ENCODE measurements around the gene PDE3B.
"Not testable (repeated sequence)": the region's sequence is repeated elsewhere in the genome, so short reads cannot be mapped to it uniquely, and the experiment has no call there.

Gene PDE3B

GRCh38 chr11:14673824-14674405, 30.3 kb downstream of the PDE3B start:
- in situ Hi-C loops (cut with MboI; ENCODE audit: low sequenced_read_pairs), result no loop called here

DNA sequence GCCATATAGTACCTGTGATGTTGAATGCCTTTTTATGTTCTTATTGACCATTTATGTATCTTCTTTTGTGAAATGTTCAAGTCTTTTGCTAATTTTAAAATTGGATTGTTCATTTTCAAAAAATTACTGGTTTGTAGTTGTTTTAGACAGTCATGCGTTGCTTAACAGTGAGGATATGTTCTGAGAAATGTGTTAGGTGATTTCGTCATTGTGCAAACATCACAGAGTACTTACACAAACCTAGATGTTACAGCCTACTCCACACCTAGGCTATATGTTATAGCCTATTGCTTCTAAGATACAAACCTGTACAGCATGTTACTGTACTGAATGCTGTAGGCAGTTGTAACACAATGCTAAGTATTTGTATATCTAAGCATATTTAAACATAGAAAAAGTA, 32.5 kb downstream of the PDE3B start:
- in situ Hi-C loops (cut with MboI; ENCODE audit: low sequenced_read_pairs), result no loop called here

- in situ Hi-C loops (cut with MboI; ENCODE audit: low sequenced_read_pairs), result no loop called here
These were observed 33.5 kb downstream of the PDE3B start for GRCh38 chr11:14677146-14677545.

DNA sequence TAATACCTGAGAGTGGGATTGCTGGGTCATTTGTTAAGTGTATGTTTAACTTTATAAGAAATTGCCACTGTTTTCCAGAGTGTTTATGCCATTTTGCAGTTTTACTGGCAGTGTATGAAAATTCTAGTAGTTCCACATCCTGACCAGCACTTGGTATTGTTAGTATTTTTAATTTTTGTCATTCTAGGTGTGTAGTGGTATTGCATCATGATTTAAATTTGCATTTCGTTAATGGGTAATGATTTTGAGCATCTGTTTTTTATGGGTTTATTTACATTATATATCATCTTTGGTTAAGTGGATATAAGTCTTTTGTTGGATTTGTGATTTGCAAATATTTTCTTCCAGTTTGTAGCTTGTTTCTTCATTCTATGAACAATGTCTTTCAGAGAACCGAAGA, 34.7 kb downstream of the PDE3B start:
- in situ Hi-C loops (cut with MboI; ENCODE audit: low sequenced_read_pairs), result no loop called here

GRCh38 chr11:14679662-14680061, 36.1 kb downstream of the PDE3B start:
- in situ Hi-C loops (cut with MboI; ENCODE audit: low sequenced_read_pairs), result no loop called here

- in situ Hi-C loops (cut with MboI; ENCODE audit: low sequenced_read_pairs), result not testable (repeated sequence)
These were observed 40.8 kb downstream of the PDE3B start for GRCh38 chr11:14684234-14684915.

DNA sequence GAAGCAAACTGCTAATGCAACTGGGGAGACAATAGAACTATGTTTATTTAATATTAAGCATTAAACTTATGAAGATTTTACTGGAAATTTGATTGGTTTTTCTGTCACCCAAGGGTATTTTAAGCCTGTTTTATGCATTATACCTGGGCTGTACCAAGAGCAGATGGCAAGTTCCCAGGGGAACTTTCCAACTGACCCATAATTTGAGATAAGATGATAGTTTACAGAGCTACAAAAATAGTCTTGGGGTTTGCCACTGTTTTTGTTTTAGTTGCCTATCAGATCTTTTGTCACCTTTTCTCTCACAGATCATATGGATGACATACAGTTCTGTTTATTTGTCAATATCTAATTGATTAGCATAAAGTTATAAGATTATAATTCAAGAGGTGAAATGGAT, 43.9 kb downstream of the PDE3B start:
- in situ Hi-C loops (cut with MboI; ENCODE audit: low sequenced_read_pairs), result no loop called here

- in situ Hi-C loops (cut with MboI; ENCODE audit: low sequenced_read_pairs), result no loop called here
These were observed 44.5 kb downstream of the PDE3B start for GRCh38 chr11:14687943-14688627.

DNA sequence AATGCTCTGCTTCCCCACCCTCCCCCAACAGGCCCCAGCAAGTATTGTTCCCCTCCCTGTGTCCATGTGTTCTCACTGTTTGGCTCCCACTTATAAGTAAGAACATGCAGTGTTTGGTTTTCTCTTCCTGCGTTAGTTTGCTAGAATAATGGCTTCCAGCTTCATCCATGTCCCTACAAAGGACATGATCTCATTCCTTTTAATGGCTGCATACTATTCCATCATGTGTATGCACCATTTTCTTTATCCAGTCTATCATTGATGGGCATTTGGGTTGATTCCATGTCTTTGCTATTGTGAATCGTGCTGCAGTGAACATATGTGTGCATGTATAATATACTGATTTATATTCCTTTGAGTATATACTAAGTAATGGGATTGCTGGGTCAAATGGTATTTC, 52.1 kb downstream of the PDE3B start:
- in situ Hi-C loops (cut with MboI; ENCODE audit: low sequenced_read_pairs), result not testable (repeated sequence)

DNA sequence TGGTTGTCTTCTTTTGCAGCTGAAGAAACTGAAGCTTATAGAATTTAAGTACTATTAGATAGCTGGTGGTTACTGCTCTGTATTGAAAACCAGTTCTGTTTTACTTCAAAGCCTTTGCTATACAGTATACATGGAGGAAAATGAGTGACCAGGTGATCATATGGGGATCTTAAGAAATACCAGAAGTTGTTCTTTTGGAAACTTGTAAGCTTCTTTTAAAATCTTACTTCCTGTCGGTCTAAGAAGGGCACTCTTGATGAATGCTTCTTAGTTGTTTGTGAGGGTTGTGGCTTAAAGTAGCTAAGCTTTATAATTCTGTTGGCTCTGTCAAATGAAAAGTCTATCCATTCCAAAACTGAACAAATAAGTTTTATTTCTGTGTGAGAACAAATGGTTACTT, 55.2 kb downstream of the PDE3B start:
- in situ Hi-C loops (cut with MboI; ENCODE audit: low sequenced_read_pairs), result no loop called here

DNA sequence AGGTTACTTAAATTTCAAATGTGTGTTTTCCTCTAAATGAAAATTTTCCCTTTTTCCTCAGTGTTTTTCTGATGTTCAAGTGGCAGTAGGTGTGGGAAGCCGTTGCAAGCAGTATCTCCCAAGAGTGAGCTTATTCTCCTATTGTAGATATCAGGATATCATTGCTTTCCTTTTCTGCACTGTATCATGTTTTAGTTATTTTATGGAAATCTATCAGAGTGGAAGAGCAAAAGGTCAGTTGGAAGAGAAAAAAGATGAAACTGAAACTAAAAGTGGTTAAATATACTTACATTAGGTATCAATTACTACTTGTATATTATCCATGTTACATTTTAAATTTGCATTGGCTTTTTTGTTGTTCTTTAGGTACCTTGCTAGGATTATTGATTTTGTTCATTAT, 57.0 kb downstream of the PDE3B start:
- in situ Hi-C loops (cut with MboI; ENCODE audit: low sequenced_read_pairs), result no loop called here

DNA sequence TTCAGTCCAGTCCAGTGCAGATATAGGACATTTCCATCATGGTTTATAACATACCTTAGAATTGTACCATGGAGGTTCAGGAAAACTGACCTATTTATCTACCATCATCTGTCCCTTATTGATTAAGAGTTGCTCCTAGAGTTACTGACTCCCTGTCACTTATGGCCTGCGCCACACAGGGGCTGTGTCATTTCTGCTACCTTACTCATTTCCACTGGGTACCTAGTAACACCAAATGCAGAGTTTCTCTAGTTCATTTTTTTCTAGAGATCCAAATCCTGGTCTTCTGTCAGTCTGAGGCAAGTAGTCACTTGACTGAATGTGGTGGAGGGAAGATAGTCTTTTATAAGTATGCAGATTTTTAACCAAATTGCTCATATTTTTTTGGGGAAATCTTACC, 59.2 kb downstream of the PDE3B start:
- in situ Hi-C loops (cut with MboI; ENCODE audit: low sequenced_read_pairs), result no loop called here

GRCh38 chr11:14703731-14704130, 60.1 kb downstream of the PDE3B start:
- in situ Hi-C loops (cut with MboI; ENCODE audit: low sequenced_read_pairs), result no loop called here

GRCh38 chr11:14705067-14705466, 61.5 kb downstream of the PDE3B start:
- in situ Hi-C loops (cut with MboI; ENCODE audit: low sequenced_read_pairs), result no loop called here

DNA sequence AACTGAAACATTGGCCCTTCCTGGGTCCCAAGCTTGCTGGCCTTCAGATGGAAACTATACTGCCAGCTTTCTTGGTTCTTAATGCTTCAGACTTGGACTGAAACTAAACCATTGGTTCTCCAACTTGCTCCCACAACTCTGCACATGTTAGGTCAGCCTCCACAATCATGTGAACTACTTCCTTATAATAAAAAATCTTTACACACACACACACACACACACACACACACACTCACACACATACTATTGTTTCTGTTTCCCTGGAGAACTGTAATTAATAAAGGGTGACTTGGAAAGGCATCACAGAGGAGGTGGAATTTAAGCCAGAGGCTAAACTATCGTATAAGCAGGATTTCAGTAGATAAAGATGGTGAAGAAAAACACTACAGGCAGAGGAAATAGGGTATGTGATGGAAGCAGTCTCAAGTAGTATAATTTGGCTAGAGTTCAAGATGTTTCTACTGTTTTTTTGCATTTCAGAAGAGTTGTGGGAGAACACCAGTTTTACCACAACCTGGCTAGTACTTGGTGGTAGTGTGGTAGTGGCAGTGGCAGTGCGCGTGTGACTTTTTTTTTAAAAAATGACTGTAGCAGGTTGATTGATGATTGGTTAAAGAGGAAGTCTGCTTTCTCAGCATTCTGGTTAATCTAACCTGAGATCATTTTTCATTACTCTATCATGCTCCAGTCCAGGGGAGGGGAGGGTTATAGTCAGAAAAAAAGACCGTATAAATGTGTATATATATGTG, 70.1 kb downstream of the PDE3B start:
- in situ Hi-C loops (cut with MboI; ENCODE audit: low sequenced_read_pairs), result no loop called here

DNA sequence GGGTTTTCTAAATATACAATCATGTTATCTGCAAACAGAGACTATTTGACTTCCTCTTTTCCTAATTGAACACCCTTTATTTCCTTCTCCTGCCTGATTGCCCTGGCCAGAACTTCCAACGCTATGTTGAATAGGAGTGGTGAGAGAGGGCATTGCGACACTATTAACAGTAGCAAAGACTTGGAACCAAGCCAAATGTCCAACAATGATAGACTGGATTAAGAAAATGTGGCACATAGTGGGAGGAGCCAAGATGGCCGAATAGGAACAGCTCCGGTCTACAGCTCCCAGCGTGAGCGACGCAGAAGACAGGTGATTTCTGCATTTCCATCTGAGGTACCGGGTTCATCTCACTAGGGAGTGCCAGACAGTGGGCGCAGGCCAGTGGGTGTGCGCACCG, 72.1 kb downstream of the PDE3B start:
- in situ Hi-C loops (cut with MboI; ENCODE audit: low sequenced_read_pairs), result not testable (repeated sequence)

DNA sequence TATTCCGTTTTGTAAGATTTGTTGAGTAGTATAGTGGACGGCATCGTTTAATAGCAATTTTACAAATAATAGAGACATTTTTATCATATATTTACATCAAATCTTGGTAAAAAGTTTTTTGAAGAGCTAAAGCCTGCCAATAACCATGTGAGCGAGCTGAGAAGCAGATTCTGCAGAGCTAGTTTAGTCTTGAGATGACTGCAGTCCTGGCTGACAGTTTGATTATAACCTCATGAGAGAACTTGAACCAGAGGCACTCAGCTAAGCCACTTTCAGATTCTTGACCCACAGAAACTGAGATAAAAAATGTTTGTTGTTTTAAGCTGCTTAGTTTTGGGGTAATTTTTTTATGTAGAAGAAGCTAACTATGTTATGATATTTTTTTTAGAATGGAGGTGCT, 78.9 kb downstream of the PDE3B start:
- in situ Hi-C loops (cut with MboI; ENCODE audit: low sequenced_read_pairs), result no loop called here

- in situ Hi-C loops (cut with MboI; ENCODE audit: low sequenced_read_pairs), result no loop called here
These were observed 81.5 kb downstream of the PDE3B start for GRCh38 chr11:14725150-14725549.

DNA sequence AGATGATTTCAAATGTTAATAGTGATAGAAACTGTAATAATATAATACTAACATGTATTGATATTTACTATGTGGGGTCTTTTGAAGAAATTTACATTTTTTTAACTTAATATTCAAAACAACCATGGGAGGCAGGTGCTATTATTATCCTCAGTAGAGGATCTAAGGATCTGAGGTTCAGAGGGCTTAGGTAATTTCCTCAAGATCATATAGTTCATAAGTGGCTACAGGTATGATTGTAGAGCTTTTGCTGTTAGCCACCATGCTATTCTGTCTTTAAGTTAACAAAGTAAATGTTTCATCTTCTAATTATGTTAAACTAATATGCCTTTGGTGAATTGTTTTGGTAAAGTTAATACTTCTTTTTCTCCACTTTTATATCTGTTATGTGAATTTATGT, 83.6 kb downstream of the PDE3B start:
- in situ Hi-C loops (cut with MboI; ENCODE audit: low sequenced_read_pairs), result no loop called here

DNA sequence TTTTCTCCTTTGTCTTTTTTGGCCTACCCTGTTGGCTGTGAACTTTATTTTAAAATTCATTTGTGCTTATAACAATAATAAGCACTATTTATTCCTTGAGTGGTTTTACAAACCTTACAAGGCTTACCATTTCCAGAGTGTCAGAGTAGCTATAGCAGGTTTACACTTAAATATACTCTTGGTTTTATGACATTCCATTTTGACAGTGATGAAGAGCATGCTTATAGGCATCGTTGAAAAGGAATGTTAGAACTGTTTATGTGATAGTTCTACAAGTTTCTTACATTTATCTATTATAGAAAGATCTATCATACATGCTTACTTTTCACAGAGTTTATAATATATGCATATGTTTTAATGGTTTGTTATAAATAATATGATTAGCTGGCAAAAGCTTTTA, 84.1 kb downstream of the PDE3B start:
- in situ Hi-C loops (cut with MboI; ENCODE audit: low sequenced_read_pairs), result no loop called here

DNA sequence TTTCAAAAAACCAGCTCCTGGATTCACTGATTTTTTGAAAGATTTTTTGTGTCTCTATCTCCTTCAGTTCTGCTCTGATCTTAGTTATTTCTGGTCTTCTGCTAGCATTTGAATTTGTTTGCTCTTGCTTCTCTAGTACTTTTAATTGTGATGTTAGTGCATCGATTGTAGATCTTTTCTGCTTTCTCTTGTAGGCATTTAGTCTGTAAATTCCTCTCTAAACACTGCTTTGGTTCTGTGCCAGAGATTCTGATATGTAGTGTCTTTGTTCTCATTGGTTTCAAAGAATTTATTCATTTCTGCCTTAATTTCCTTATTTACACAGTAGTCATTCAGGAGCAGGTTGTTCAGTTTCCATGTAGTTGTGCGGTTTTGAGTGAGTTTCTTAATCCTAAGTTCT, 96.9 kb downstream of the PDE3B start:
- in situ Hi-C loops (cut with MboI; ENCODE audit: low sequenced_read_pairs), result not testable (repeated sequence)

DNA sequence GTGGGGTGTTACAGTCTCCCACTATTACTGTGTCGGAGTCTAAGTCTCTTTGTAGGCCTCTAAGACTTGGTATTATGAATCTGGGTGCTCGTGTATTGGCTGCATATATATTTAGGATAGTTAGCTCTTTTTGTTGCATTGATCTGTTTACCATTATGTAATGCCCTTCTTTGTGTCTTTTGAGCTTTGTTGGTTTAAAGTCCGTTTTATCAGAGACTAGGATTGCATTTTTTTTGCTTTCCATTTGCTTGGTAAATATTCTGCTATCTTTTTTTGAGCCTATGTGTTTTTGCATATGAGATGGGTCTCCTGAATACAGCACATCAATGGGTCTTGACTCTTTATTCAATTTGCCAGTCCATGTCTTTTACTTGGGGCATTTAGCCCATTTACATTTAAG, 97.6 kb downstream of the PDE3B start:
- in situ Hi-C loops (cut with MboI; ENCODE audit: low sequenced_read_pairs), result no loop called here
